HEK293T (cell line): ENCODE measurements around the gene RPS3A.

Experiments
- BHLHE40 ChIP-seq: fragments of 450-650 bp; IDR thresholded peaks from 2 replicates; pipeline ENCODE4 v1.6.1; 2016; ENCODE audit warnings: mild to moderate bottlenecking, moderate library complexity, borderline replicate concordance
- FOXA1 ChIP-seq: fragments of 450-650 bp; IDR thresholded peaks from 2 replicates; pipeline ENCODE4 v1.6.1; 2016; ENCODE audit warnings: mild to moderate bottlenecking
- FOXK2 ChIP-seq: fragments of 450-650 bp; IDR thresholded peaks from 2 replicates; pipeline ENCODE4 v1.6.1; 2016; ENCODE audit warnings: mild to moderate bottlenecking
- FOXM1 ChIP-seq: fragments of 450-650 bp; IDR thresholded peaks from 2 replicates; pipeline ENCODE4 v1.6.1; 2017; ENCODE audit warnings: mild to moderate bottlenecking, borderline replicate concordance
- HDGF ChIP-seq: fragments of 450-650 bp; IDR thresholded peaks from 2 replicates; pipeline ENCODE4 v1.6.1; 2017; ENCODE audit warnings: antibody characterized with exemption, borderline replicate concordance
- NFRKB ChIP-seq: fragments of 450-650 bp; IDR thresholded peaks from 2 replicates; pipeline ENCODE4 v1.6.1; 2016; ENCODE audit warnings: mild to moderate bottlenecking, moderate library complexity

DNA sequence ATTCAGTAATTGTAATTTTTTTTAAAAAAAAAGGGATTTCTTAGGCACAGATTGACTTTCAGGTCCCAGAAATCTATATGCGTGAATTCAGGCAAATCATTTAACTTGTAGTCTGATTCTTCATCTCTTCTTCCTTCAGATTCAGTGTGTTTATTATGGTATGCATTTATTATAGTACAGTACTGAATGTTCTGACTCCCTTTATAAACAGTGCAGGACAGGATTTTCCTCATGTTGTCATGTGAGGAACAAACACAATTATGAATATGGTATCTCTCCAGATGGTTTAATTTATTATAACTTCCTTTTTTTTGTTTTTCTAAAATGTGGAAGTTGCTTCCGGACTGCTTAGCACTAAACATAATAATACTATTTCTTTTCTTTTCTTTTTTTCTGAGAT lies 54.2 kb downstream of the RPS3A start:
- no peak for TF ChIP-seq FOXK2
- TF ChIP-seq FOXM1: no peak
- TF ChIP-seq BHLHE40: no peak
- TF ChIP-seq FOXA1: no peak
- no peak for TF ChIP-seq HDGF
- TF ChIP-seq NFRKB: no peak
